AG08395 (cell line): ENCODE results near the gene TMEM184B.

Experiments used
- DNase-seq: peaks from one replicate; pipeline ENCODE4 v3.0.0; 2012; ENCODE audit warnings: mixed read lengths, low spot score

Gene TMEM184B

GRCh38 chr22:38205261-38206128 is 67.3 kb downstream of the TMEM184B start:
- peak; percentile 89 for DNase-seq

DNA sequence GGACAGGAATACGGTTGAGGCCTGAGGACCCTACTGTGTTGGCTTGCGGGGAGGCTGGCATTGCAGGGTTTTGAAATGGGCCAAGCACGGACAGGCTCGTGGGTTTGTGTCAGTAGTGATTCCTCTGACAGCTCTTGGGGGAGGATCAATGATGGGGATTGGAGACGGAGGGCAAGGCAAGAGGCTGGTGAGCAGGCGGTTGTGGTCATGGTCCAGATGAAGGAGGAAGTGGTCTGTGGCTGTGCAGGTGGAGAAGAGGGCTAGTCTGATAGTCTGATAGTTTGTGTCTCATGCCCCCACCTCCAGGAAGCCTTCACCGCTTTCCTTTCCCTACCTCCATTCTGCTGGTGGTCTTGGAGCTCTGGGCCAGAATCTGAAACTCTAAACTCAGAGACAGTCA is 68.0 kb downstream of the TMEM184B start:
- DNase-seq: no peak

DNA sequence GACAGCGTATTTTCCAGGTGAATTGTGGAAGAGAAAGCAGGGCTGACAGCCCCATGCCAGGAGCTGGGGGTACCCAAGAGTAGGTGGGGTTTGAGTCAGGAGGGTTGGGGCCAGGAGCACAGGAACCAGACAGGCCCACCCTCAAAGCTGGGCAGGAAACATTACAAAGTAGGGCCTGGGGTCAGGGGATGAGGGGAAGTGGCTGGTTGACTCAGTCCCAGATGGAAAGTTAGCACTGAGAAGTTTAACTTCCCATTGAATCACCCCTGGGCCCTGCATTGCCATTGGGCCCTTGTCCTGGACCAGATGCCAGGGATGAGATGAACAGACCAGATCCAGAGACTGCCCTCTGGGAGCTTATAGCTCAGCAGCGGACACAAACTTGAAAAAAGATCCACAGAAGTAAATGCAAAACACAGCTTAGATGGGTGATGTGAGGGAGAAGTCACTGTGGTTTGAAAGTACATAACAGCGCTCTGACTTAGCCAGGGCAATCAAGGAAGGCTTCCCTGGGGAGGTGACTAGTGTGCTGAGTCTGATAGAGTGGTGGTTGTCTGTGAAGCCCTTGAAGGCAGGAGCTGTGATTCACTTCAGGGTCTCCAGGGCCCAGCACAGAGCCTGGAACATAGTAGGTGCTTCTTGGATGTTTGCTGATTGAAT is 68.8 kb downstream of the TMEM184B start:
- DNase-seq: peak; percentile 33

DNA sequence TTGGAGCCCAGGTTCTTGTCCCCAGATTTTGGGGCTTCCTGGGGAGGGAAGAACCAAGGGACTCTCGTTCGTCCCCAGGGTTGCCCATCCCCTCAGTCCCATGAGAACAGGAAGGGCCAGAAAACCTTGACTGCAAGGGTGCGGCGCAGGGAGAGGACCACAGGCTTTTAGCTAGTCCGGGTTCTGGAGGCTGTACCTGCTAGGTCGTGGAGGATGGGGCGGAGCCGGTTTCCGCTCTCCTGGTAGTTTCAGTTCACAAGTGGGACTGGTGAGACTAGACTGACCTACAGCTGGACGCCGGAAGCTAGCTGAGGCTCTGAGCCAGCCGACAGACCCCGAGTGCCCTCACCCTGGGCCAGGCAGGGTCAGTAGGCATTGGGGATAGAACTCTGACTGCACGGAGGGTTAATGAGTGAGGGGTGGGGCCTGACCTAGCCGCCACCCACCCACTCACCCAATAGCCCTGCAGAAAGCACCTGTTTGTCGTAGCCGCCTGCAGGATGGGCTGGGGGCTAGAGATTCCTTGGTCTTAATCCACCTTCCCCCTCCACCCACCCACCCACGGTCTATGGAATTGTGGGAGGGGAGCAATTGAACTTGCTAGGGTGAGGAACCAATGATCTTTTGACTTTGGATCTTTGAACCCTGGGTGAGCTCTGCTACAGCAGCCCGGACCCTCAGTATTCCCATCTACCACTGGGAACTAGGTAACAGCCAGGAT is 69.6 kb downstream of the TMEM184B start:
- DNase-seq: no peak

- DNase-seq: peak; percentile 57
Measured at GRCh38 chr22:38202437-38203089, 70.2 kb downstream of the TMEM184B start.

DNA sequence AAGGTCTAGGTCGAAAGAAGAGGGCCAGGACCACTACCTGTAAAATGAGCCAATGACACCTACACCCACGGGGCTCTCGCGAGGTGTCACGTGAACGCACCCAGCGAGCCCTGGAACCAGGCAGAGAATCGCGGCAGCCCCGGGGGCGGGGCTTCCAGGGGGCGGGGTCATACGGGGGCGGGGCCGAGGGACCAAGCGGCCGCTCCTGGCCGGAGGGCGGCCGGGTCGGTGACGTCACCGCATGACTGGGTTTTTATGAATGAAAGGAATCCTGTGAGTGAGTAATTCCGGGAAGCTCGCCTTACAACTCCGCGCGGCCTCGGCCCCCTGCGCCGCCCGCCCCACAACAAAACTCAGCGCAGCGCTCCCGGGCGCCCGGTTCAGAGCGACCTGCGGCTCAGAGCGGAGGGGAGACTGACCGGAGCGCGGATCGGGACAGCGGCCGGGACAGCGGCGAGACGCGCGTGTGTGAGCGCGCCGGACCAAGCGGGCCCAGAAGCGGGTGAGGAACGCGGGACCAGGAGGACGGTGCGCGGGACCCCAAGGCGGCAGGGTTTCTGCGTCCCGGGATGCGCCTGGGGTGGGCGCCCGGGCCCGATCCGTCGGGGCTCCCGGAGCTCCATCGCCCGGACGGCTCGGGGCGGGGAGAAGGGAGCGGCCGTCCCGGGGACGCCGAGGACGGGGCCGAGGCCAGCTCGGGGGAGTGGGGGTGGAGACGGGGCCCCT is 70.9 kb downstream of the TMEM184B start, which contains the start of gene MAFF:
TSS of gene MAFF (plus strand) at position 284 of the 726 bp plus-strand sequence. CDS start 11,860 bp downstream, outside the sequence.
- peak; percentile 96 for DNase-seq

GRCh38 chr22:38201371-38201710 is 71.5 kb downstream of the TMEM184B start:
- DNase-seq: no peak

- no peak for DNase-seq
Measured at GRCh38 chr22:38199826-38200559, 72.8 kb downstream of the TMEM184B start.

GRCh38 chr22:38196791-38197419 is 75.9 kb downstream of the TMEM184B start:
- DNase-seq: no peak

DNA sequence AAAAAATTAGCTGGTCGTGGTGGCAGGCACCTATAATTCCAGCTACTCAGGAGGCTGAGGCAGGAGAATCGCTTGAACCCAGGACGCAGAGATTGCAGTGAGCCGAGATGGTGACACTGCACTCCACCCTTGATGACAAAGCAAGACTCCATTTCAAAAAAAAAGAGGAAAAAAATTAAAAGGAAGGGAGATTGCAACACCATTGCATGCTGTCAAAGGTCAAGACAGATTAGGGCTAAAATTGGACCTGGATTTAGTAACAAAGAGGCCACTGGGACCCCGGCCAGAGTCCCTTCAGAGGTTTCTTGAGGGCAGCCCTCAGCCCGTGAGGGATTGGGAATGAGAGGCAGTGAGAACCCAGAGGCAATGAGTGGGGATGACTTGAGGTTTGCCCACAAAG is 79.2 kb downstream of the TMEM184B start:
- no peak for DNase-seq

GRCh38 chr22:38192475-38192863 is 80.3 kb downstream of the TMEM184B start:
- no peak for DNase-seq

- DNase-seq: no peak
Measured at GRCh38 chr22:38191731-38192474, 80.9 kb downstream of the TMEM184B start.

- DNase-seq: no peak
Measured at GRCh38 chr22:38191055-38191454, 81.8 kb downstream of the TMEM184B start.

GRCh38 chr22:38190581-38190980 is 82.2 kb downstream of the TMEM184B start:
- DNase-seq: no peak

GRCh38 chr22:38189104-38189503 is 83.7 kb downstream of the TMEM184B start:
- DNase-seq: no peak

- DNase-seq: no peak
Measured at GRCh38 chr22:38187413-38188212, 85.2 kb downstream of the TMEM184B start.

- DNase-seq: no peak
Measured at GRCh38 chr22:38186429-38186828, 86.4 kb downstream of the TMEM184B start.

DNA sequence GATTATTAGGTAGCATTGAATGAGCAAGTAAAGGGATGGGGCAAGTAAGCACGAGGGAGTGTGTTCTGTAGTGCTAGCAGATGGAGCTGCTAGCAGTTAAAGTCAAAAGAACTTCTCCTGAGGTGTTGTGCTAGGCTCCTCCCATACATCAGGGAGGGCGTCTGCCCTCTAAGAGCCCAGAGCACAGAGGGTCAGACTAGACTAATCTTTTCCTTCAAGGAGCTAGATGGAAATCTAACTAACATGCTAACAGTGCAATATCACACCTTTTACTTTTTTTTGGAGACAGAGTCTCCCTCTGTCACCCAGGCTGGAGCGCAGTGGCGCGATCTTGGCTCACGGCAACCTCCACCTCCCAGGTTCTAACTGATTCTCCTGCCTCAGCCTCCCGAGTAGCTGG is 88.0 kb downstream of the TMEM184B start:
- no peak for DNase-seq
